ENCODE data around the gene PLA2G6. TPM values are rescaled to one million over a fixed set of nuclear protein-coding genes. Genes with fewer than 3 reads are reported as not detected.
"Not testable (repeated sequence)": the region's sequence is repeated elsewhere in the genome, so short reads cannot be mapped to it uniquely, and the experiment has no call there.

The PLA2G6 gene
- total RNA-seq, 1 donor from 2014 or later = 16.3 TPM

DNA sequence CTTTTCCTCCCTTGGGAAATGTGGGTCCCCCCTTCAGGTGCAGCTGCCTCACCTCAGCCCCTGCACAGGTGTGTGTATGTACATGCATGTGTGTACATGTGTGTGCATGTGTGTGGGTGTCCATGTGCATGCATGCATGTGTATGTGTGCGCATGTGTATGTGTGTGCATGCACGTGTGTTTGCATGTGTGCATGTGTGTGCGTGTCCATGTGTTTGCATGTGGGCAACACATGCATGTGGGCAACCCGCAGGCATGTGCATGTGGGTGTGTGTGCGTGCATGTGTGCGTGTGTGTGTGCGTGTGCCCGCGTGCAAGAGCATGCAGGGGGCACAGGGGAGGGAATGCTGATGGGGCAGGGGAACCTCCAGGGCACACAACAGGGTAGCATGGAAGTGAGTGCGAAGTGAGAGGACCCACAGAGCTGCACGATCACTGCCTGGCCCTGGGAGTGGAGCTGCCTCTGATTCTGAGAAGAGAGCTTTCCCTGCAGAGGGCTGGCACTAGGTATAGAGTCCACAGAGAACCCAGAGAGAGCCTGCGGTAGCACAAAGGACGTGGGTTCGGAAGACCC, 56.5 kb downstream of the PLA2G6 start:
- H3K27me3 Mint-ChIP-seq (ENCODE audit: low read depth) = no peaks in the 10 kb centered on the region
- no peaks in the 10 kb centered on the region for H3K4me1 Mint-ChIP-seq (ENCODE audit: low read depth)
- H3K9me3 Mint-ChIP-seq (ENCODE audit: low read depth) = no peaks in the 10 kb centered on the region
- H3K27ac Mint-ChIP-seq (ENCODE audit: unreplicated experiment) = no peak overlapping the region
- no peak overlapping the region for H3K4me3 Mint-ChIP-seq (ENCODE audit: unreplicated experiment)
- H3K36me3 Mint-ChIP-seq (ENCODE audit: low read depth) = peaks cover 1% of the 10 kb centered on the region
- no peak for DNase-seq (ENCODE audit: low spot score)
- TF ChIP-seq, protein P1, sequence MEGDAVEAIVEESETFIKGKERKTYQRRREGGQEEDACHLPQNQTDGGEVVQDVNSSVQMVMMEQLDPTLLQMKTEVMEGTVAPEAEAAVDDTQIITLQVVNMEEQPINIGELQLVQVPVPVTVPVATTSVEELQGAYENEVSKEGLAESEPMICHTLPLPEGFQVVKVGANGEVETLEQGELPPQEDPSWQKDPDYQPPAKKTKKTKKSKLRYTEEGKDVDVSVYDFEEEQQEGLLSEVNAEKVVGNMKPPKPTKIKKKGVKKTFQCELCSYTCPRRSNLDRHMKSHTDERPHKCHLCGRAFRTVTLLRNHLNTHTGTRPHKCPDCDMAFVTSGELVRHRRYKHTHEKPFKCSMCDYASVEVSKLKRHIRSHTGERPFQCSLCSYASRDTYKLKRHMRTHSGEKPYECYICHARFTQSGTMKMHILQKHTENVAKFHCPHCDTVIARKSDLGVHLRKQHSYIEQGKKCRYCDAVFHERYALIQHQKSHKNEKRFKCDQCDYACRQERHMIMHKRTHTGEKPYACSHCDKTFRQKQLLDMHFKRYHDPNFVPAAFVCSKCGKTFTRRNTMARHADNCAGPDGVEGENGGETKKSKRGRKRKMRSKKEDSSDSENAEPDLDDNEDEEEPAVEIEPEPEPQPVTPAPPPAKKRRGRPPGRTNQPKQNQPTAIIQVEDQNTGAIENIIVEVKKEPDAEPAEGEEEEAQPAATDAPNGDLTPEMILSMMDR (IDR thresholded peaks at IDR 0.05) = no peak

DNA sequence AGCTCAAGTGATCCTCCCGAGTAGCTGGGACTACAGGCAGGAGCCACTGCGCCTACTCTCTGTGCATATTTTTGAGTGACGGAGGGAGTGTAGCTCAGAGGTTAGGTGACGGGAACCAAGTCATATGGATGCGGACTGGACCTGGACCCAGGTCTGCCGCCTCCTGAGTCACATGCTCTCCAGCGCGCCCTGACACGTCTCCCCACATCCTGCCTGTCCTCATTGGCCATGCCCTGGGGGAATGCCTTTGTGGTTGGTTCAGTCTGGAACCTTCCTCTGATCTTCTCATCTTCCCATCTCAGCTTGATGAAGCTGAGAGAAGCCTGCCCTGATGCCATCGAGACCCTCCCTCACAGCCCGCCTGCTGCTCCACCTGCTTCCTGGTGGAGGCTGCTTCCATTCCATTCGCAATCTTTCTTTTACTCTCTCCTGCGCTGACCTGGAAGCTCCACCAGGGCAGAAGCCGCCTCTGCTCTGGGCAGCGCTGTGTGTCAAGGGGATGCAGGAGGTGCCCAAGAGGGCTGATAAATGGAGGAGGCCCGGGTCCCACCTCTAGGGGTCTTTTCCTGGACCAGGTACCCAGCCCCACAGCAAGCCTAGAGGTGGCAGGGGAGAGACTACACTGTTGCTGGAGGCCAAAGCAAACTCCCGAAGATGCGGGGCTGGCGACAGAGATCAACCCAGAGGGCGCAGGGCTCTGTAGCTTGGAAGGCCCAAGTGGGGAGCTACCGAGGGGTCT, 57.2 kb downstream of the PLA2G6 start:
- Mint-ChIP-seq H3K27me3 (ENCODE audit: low read depth) (no peaks in the 10 kb centered on the region), H3K36me3 (ENCODE audit: low read depth) (peaks cover 1% of the 10 kb centered on the region), H3K4me3 (ENCODE audit: unreplicated experiment) (no peak overlapping the region), H3K27ac (ENCODE audit: unreplicated experiment) (no peak overlapping the region), H3K9me3 (ENCODE audit: low read depth) (no peaks in the 10 kb centered on the region), H3K4me1 (ENCODE audit: low read depth) (no peaks in the 10 kb centered on the region)
- TF ChIP-seq, protein P1 (IDR thresholded peaks at IDR 0.05) = no peak
- no peak for DNase-seq (ENCODE audit: low spot score)

DNA sequence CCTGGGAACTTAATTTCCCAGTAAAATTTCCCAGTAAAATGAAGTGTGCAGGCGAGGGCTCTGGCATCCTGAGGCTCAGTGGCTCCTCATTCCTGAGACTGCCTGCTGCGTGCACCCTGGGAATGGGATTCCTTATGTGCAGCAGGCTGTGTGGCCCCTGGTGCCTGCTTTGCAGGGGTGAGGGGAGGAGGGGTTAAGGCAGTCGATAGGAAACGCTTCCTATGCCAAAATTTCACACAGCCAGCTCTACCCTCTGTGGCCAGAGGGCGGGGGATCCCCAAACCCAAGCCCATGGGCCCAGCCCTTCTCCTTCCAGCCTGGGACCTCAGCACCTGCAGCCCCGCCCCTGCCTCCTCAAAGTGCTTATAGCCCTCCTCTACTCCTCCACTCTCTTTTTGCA, 59.0 kb downstream of the PLA2G6 start:
- no peak for DNase-seq (ENCODE audit: low spot score)
- H3K27me3 Mint-ChIP-seq (ENCODE audit: low read depth) = no peaks in the 10 kb centered on the region
- TF ChIP-seq, protein P1 (IDR thresholded peaks at IDR 0.05) = no peak
- no peaks in the 10 kb centered on the region for H3K9me3 Mint-ChIP-seq (ENCODE audit: low read depth)
- no peak overlapping the region for H3K27ac Mint-ChIP-seq (ENCODE audit: unreplicated experiment)
- H3K36me3 Mint-ChIP-seq (ENCODE audit: low read depth) = peaks cover 1% of the 10 kb centered on the region
- H3K4me3 Mint-ChIP-seq (ENCODE audit: unreplicated experiment) = no peak overlapping the region
- no peaks in the 10 kb centered on the region for H3K4me1 Mint-ChIP-seq (ENCODE audit: low read depth)

DNA sequence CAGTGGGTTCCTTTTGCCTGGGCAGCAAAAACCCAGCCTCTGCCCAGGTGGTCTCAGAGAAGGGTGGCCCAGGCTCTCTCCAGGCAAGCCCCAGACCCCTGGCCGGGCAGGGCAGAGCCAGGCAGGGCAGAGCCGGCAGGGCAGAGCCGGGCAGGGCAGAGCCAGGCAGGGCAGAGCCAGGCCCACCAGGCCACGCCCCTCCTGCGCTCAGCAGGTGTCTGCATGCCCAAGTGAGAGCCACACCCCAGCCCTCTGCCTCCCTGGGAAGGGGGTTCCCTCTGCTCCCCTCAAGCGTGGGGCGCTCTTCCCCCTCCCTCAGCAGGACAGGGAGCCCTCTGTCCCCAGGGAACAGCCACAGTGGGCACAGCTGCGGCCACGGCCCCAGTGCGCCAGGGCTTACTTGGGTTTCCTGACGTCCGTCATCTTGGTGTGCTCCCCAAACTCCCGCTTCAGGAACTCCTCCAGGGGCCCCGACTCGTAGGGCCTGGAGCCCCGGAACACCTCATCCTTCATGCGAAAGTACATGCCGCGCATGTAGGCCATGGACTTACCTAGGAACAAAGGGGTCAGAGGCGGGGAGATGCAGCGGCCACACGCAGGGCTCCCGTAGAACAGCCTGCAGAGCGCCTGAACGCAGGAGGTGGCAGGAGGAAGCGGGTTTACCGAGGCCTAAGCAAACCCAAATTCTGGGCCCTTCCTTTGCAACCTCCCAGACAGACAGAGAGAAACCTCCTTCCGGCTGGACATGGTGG, 61.1 kb downstream of the PLA2G6 start:
- Mint-ChIP-seq H3K27ac (ENCODE audit: unreplicated experiment) (no peak overlapping the region), H3K4me1 (ENCODE audit: low read depth) (no peaks in the 10 kb centered on the region), H3K9me3 (ENCODE audit: low read depth) (no peaks in the 10 kb centered on the region), H3K36me3 (ENCODE audit: low read depth) (peaks cover 1% of the 10 kb centered on the region), H3K27me3 (ENCODE audit: low read depth) (no peaks in the 10 kb centered on the region), H3K4me3 (ENCODE audit: unreplicated experiment) (no peak overlapping the region)
- DNase-seq (ENCODE audit: low spot score) = peak; percentile 81
- TF ChIP-seq, protein P1 (IDR thresholded peaks at IDR 0.05) = no peak

DNA sequence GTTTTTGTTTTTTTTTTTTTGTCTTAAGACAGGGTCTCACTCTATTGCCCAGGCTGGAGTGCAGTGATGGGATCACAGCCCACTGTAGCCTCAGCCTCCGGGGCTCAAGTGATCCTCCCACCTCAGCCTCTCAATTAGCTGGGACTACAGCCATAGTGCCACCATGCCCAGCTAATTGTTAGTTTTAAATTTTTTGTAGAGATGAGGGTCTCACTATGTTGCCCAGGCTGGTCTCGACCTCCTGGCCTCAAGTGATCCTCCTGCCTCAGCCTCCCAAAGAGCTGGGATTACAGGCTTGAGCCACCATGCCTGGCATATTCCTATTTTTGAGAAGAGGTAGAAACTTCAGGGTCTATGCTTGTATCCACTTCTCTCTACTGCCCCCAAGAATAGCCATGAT, 62.9 kb downstream of the PLA2G6 start:
- not testable (repeated sequence) for H3K36me3 Mint-ChIP-seq (ENCODE audit: low read depth); H3K4me3 Mint-ChIP-seq (ENCODE audit: unreplicated experiment); H3K9me3 Mint-ChIP-seq (ENCODE audit: low read depth); DNase-seq (ENCODE audit: low spot score); H3K27ac Mint-ChIP-seq (ENCODE audit: unreplicated experiment); H3K27me3 Mint-ChIP-seq (ENCODE audit: low read depth); H3K4me1 Mint-ChIP-seq (ENCODE audit: low read depth)

All from chondrocyte (in vitro differentiated cells).